Spleen (tissue), 7 donors: ENCODE results near the gene ANKRD22.

Experiments
- CTCF ChIP-seq, 11 experiments: fragments of 200-600 bp in 7 of 11; fragments of 450-650 bp in 4 of 11; sonication (generic) in 4 of 11; IDR thresholded peaks in 8 of 11; conservative IDR thresholded peaks in 3 of 11; 1 replicate in 7 of 11; 2 replicates in 4 of 11; pipeline versions ENCODE4 v1.4.0 to v1.8.0; 2016 to 2021; ENCODE audit warnings: antibody characterized with exemption in 11 of 11, inconsistent platforms in 4 of 11, mild to moderate bottlenecking in 1 of 11
- POLR2AphosphoS5 ChIP-seq, 3 donors: sonication (generic); formaldehyde crosslinking; IDR thresholded peaks; one replicate each; pipeline ENCODE4 v1.5.1; 2017; ENCODE audit warnings: antibody characterized with exemption in 3 of 3
- donor health status: DM: no; HTN: no; CAD: no; lungs with moderate emphysema.
- donor health status: DM: no; HTN: no; CAD: no.
- donor health status: DM: no; HTN: no; CAD: no.

GRCh38 chr10:88896372-88896993 is 44.8 kb upstream of the ANKRD22 start:
- TF ChIP-seq CTCF (IDR thresholded peaks at IDR 0.05 in 8 of 11, conservative IDR thresholded peaks at IDR 0.05 in 3 of 11) (no peak), POLR2AphosphoS5 (IDR thresholded peaks at IDR 0.05) (no peak)
